HG03432 (cell line): ENCODE data around the gene SNCA.

Experiments
- ATAC-seq: cut with Tn5 transposase; IDR thresholded peaks from one replicate; pipeline ENCODE4 v1.9.1; 2021; ENCODE audit warnings: mild to moderate bottlenecking, moderate library complexity; ENCODE audit not compliant: unreplicated experiment

SNCA gene

DNA sequence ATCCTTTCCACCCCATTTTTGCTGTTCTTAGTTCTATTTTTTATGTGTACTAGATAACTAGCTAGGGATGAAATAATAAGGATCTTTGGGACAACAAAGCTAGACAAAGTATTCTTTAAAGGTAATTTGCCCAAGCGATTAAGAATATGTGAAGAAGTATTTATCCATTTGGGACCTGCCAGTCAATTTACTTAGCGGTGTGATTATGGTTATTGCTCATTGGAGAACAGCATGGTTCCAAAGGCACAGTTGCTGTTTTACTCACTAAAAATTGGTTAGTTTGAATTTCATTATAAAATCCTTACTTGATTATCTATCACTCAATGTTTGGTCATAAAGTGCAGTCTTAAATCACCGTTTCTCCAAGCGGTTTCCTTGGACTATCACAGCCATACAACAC is 124.1 kb downstream of the SNCA start:
- ATAC-seq = no peak

DNA sequence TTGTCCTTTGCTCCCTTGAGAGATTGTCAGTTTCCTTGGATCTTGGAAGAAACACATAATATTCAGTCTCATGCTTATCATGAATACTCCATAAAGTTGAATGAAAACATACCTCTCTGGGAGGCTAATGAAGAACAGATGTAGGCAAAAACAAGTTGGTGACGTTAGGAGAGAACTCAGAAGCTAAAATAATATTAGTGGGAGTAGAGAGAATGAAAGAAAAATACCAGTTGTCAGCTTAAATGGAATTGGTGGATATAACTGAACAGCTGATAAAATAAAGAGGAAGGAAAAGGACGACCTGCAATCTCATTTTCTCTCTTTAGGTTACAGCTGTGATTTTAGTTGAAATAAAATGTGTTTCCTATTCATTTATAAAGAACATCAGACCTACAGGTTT is 124.8 kb downstream of the SNCA start:
- ATAC-seq = no peak

DNA sequence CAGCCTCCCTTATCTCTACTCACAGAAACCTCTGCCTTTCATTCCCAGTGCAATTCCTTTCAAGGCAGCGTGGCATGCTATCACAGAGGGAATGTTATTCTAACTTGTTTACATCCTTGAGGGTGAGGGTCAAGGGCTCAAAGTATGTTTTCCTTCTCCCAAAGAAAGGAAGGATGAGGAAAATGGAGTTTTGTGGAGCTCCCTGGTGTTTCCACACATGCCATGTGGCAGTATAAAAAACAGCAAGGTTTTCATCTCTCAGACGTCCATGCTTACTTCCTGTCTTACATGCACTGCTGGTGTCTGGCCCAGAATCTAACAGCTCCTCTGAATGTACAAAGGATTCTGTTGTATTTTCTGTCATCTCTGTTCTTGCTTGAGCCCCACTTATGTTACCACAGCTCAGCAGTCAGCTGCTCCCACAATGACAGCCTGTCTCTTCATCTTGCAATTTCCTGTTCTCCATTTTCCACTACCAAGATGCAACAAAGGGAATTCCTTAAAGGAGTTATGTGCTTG is 128.0 kb downstream of the SNCA start:
- ATAC-seq = no peak

DNA sequence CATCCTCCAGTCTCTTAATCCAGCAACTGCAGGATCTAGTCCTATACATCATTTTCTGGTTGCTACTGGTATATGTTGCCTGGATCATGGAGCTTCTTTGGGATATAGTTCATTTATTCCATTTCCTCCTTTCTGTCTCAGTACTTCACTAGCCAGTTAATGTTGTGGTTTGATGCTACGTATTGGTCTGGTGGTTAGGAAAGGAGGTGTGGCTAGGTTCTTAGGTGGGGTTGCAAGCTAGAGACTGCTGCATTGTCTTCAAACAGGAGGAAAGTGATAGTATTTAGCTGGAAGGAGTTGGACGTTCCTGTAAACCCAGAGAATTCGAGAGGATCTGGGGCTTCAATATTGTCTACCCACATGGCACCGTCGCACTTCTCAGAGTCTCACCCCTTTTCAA is 129.5 kb downstream of the SNCA start:
- no peak for ATAC-seq

DNA sequence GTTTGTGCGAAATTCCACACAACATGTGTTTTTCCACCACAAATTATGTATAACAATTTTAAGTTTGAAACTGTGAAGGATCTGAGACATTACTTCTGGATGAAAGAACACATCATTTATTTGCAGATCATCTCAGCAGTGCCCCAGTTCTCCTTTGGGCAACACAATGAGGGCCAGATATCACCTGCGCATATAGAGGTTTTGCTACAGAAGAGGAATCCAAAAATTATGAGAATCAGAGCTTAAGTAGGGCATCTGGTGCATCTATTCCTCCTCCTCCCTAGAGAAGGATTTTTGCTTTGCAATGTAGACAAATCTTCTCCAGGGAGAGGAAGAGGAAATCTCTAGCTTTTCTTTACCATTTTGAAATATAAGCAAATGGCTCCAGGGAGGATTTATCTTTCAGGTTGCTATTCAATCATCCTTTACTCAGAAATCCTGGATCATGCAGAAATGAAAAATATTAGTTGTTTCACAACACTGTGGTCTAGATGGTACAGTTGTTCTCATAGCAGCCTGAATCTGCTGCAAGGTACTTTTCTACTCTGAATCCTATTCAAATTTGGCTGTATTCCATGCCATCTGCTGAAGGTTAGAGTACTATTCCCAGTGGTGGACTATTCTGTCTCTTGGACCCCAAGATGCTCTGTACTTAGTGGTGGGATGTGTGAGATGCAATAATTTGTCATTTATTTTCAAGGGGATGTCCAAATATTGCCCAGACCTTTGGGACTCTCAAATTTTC is 132.1 kb downstream of the SNCA start:
- no peak for ATAC-seq

DNA sequence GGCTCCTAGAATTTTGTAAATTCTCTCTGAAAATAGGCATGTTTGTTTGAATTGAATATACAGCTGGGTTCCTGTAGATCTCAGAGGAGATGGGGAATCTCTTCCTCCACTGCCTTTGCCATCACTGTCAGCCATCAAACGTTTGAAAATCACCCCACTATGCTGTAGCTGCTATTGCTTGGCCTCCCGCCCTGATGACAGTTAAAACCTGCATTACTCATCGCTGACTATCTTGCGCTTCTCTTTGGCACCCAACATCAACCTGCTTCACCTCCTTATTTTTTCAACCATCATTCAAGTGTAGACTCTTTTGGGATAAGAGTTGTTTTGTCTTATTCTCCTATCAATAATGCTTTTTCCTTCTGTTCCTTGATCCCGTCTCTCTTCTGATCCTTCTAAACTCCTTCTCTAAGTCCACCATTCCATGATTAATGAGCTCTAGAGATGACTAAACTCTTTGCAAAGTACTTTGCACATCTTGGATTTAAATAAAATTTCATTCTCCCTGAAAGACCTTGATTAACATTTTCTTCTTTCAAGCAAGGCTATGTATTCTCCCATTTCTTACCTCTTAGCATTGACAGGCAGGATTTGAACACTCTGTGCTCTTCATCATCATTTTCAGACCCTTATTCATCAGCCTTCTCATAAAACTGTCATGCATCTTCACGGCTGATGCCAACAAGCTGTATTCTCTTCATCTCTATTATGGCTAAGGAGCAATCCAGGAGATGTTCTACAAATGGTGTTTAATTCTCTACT is 133.0 kb downstream of the SNCA start:
- ATAC-seq = no peak

DNA sequence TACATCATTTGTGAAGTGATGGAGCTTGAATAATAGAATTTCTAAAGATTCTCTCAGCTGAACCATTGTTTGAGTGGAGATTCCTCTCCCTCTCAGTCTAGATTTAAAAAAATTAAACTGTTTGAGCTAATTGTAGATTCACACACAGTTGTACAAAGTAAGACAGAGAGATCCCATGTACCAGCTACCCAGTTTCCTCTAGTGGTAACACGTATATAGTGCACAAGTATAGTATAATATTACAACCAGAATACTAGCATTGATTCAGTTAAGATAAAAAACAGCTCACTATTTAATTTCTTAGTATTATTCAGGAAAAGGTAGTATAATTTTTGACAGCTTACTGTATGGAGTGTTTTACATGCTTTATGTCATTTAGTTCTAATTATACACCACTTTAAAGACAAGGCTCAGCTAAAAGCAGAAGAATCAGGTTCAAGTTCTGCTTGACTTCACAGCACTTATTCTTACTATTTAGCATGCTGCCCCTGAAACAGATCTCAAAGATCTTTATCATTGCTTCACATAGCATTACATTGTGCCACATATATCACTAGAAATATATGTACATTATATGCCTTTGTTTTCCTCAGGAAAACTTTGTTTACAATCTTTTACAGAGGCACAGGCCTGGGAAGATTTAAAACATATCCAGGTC is 136.1 kb downstream of the SNCA start:
- no peak for ATAC-seq

DNA sequence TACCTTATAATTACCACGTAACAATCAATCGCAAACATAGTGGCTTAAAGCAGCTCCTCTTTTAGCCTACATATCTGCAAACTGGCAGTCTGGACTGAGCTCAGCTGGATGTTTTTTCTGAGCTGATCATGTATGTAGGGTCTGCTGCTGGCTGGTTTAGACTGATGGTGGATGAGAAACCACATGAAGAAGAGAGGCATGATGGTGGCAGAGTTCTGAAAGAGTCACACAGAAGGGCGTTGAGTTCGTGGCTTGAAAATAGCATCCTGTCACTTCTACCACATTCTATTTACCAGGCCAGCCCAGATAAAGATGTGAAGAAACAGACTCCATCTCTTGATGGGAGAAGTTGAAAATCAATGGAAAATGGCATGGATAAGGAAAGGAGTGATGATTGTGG is 151.3 kb downstream of the SNCA start:
- ATAC-seq = no peak

DNA sequence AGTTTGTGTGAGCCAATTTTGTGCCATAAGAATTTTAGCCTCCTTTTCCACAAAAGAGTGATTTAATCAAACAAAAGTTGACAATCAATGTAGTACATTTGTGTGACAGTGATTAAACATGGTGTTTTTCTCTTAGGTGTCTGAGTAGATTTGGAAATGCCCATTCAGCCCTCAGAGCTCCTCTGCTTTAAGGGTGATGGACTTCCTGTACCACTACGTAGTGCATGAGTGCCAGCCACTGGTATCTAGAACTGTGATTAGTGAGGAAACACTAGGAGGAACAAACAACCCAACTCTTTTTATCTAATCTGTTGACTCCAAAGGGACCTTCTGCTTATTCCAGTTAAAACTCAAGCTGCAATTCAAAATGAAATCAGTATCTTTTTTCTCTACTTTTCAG is 151.7 kb downstream of the SNCA start:
- no peak for ATAC-seq

DNA sequence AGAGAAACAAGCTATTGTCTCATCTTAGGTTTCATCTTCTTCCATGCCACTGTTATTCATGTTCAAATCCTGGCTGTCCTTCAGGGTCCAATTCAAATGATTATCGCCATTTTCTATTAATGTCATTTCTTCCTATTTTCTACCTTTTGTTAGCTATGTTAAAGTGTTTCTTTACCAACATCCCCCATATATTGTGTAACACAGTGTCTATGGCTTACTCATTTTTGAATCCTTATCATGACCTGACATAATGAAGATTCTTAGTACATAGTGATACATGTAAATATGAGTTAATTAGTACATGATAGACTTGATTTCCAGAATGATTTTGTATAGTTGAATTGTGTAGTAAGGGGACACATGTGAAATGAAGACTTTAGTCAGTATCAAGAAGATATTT is 152.4 kb downstream of the SNCA start:
- ATAC-seq = no peak

DNA sequence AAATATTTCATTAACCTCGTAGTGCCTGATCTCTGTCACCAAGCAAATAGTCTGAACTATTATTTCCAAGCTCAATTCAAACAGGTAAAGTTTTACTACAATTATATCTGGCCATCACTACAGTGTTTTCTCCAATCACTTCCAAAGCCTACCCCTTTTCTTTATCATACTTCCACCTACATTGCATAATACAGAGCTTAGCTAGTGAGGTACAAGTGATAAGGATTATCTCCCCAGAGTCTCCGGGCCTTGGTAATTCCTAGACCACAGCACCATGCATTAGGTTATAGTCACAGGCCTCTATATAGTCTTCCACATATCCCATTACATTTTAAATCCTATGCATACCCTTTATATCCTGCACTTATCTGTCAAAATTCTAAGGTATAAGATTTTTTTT is 154.2 kb downstream of the SNCA start:
- ATAC-seq = no peak

DNA sequence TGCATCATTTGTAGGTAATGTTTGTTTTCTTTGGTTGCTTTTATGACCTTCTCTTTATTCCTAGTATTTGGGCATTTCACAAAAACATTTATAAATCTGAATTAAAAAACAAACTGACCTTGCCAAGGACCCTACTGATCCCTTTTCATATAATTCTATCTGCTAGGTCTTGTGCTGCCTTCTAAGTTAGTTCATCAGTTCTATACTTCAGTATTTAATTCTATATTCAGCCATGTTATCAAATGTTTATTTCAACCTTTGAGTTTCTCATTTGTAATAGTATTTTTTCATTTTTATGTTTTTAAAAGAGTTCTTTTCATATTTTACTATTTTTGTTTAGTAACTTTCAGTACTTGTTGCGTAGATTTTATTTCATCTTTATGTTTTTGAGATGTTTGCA is 155.3 kb downstream of the SNCA start:
- no peak for ATAC-seq

DNA sequence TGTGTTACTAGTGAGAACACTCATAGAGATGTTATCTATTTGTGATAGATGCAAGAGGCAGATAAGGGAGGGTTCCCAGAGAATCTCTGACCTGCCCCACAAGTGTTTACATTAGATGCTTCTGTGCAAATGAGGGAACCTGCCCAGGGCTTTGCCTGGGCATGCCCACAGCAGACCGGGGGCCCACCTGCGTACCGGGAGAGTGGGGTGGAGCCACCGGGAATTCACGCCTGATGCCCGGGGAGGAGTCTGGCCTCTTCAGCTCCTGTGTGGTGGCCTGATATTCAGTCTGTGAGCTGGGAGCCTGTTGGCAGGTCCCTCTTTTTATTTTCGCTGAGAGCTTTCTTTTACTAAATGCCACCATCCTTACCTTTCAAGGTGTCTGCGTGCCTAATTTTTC is 155.7 kb downstream of the SNCA start:
- ATAC-seq = no peak

DNA sequence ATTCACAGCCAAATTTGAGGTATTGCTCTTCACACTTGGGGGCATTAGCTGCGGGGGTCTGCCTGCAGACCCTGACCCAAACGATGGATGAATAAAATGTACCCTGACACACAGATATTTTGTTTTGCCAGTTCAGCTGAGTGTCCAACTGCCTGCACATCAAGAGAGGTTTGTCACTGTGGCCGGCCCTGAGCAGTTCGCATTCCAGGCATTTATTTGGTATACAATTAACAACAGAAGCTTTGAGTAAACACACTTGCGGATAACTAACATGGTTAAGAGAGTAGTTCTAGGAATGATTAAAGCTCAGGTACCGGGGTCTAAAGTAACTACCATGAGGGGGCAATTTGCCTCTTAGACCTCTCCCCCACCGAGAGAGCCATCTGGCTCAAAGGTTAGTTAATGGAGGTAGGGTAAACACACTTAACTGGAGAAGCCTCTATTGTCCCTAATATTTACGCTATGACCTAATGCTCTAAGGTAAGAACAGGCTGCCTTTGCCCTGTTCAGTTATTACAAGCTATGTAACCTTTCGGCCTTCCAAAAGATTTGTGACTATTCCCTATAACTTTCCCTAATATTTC is 162.0 kb downstream of the SNCA start:
- no peak for ATAC-seq
